GM23248 (cell line): ENCODE data around the gene DAO. TPM values are rescaled to one million over a fixed set of nuclear protein-coding genes. Genes with fewer than 3 reads are reported as not detected.

ENCODE experiments used
- DNase-seq: peaks from one replicate; pipeline ENCODE4 v3.0.0-alpha.2; 2015
- H2AFZ ChIP-seq: fragments of 200-600 bp; sonication (generic); 2 replicates; pipeline ENCODE4 v1.6.1; 2016; ENCODE audit warnings: antibody characterized with exemption
- H3F3A ChIP-seq: fragments of 200-600 bp; sonication (generic); 2 replicates; pipeline ENCODE4 v1.6.1; 2016; ENCODE audit warnings: mild to moderate bottlenecking, antibody characterized with exemption, mixed run types; ENCODE audit not compliant: insufficient read depth
- H3K27ac ChIP-seq: fragments of 200-600 bp; sonication (generic); 2 replicates; pipeline ENCODE4 v1.5.1; 2016; ENCODE audit warnings: mild to moderate bottlenecking
- H3K27me3 ChIP-seq: fragments of 200-600 bp; sonication (generic); replicated peaks from 2 replicates; pipeline ENCODE4 v1.6.1; 2016; ENCODE audit warnings: mild to moderate bottlenecking; ENCODE audit not compliant: insufficient read depth
- H3K36me3 ChIP-seq: fragments of 200-600 bp; sonication (generic); 2 replicates; pipeline ENCODE4 v1.6.1; 2016; ENCODE audit warnings: low read depth, mild to moderate bottlenecking
- H3K4me1 ChIP-seq: fragments of 200-600 bp; sonication (generic); 2 replicates; pipeline ENCODE4 v1.6.1; 2016; ENCODE audit warnings: mild to moderate bottlenecking; ENCODE audit not compliant: insufficient read depth
- H3K4me2 ChIP-seq: fragments of 200-600 bp; sonication (generic); one replicate; pipeline ENCODE4 v1.6.1; 2016; ENCODE audit warnings: mild to moderate bottlenecking; ENCODE audit not compliant: unreplicated experiment
- H3K4me3 ChIP-seq: fragments of 200-600 bp; sonication (generic); 2 replicates; pipeline ENCODE4 v1.5.1; 2016; ENCODE audit warnings: mild to moderate bottlenecking
- H3K79me2 ChIP-seq: fragments of 200-600 bp; sonication (generic); 2 replicates; pipeline ENCODE4 v1.6.1; 2016; ENCODE audit warnings: mild to moderate bottlenecking; ENCODE audit not compliant: insufficient read depth
- H3K9ac ChIP-seq: fragments of 200-600 bp; sonication (generic); 2 replicates; pipeline ENCODE4 v1.6.1; 2016; ENCODE audit warnings: mild to moderate bottlenecking
- H3K9me2 ChIP-seq: fragments of 200-600 bp; sonication (generic); 2 replicates; pipeline ENCODE4 v1.6.1; 2016; ENCODE audit warnings: mixed run types, mild to moderate bottlenecking, moderate library complexity; ENCODE audit not compliant: insufficient read depth
- H3K9me3 ChIP-seq: fragments of 200-600 bp; sonication (generic); one replicate; pipeline ENCODE4 v1.6.1; 2017; ENCODE audit warnings: low read depth
- H4K20me1 ChIP-seq: fragments of 200-600 bp; sonication (generic); 2 replicates; pipeline ENCODE4 v1.6.0; 2016; ENCODE audit not compliant: insufficient read depth
- EZH2 ChIP-seq: fragments of 200-600 bp; sonication (generic); IDR thresholded peaks from 2 replicates; pipeline ENCODE4 v1.6.1; 2018; ENCODE audit warnings: antibody characterized with exemption, mild to moderate bottlenecking; ENCODE audit not compliant: insufficient read depth, poor library complexity, severe bottlenecking
- EZH2phosphoT487 ChIP-seq: fragments of 200-600 bp; sonication (generic); IDR thresholded peaks from 2 replicates; pipeline ENCODE4 v1.6.1; 2018; ENCODE audit warnings: antibody characterized with exemption, moderate library complexity, mild to moderate bottlenecking, low read depth; ENCODE audit not compliant: insufficient read depth
- WGBS, 2 experiments: methylation state at CpG; one replicate each; pipeline ENCODE4 v1.1.6; 2015 to 2017; ENCODE audit warnings: low lambda C conversion rate in 2 of 2, low coverage in 1 of 2; ENCODE audit errors: missing lambda C conversion rate in 2 of 2; 5-methylcytosine and 5-hydroxymethylcytosine counted together
- in situ Hi-C: fragments of 300-500 bp; cut with MboI; formaldehyde crosslinking; loops from 2 replicates; pipeline ENCODE4 v1.15.0; 2020
- microRNA counts: library from miRNA; unstranded; fragments of <30 nt; microRNA quantifications from one replicate; lab custom pipeline; 2016
- microRNA-seq: library from miRNA; unstranded; fragments of <30 nt; microRNA quantifications from one replicate; pipeline ENCODE4, GENCODE V29; 2016; ENCODE audit warnings: borderline number of aligned reads
- polyA plus RNA-seq: library from polyadenylated mRNA; unstranded; fragments of >200 nt; fragmentation: Nextera tagmentation; extraction: Ambion mirVana; gene quantifications from 2 replicates; pipeline ENCODE4 v1.2.1, GENCODE V29; 2016
- small RNA-seq: library from RNA; depleted of rRNA; stranded (forward); fragments of <200 nt; gene quantifications from one replicate; pipeline ENCODE3, GENCODE V24; 2014; ENCODE audit warnings: low read depth, low replicate concordance
- total RNA-seq: library from RNA; depleted of rRNA; stranded (reverse); fragments of >200 nt; shearing (Covaris generic); gene quantifications from 2 replicates; pipeline ENCODE4 v1.2.3, GENCODE V29; 2014; rRNA removed

DAO gene
- total and polyA plus RNA-seq, 2 experiments from 2014 or later = not detected

GRCh38 chr12:108949976-108950375, 70.1 kb downstream of the DAO start:
- H3K27ac ChIP-seq = no peak overlapping the region
- no peaks in the 10 kb centered on the region for H3K79me2 ChIP-seq
- in situ Hi-C loops = no loop called here
- no peaks in the 10 kb centered on the region for H4K20me1 ChIP-seq
- no peak overlapping the region for H3K4me3 ChIP-seq
- no peaks in the 10 kb centered on the region for H3K36me3 ChIP-seq
- 0 out of 2 replicates have a peak, but pooled peaks cover 4% of the 10 kb centered on the region for H3K27me3 ChIP-seq
- no peak for DNase-seq
- no peaks in the 10 kb centered on the region for H3K9me3 ChIP-seq
- no peaks in the 10 kb centered on the region for H3K4me1 ChIP-seq
- H3K9me2 ChIP-seq = no peaks in the 10 kb centered on the region
- no peak for TF ChIP-seq EZH2
- TF ChIP-seq EZH2phosphoT487 = no peak
- H2AFZ ChIP-seq = no peak overlapping the region
- 61 to 67% methylated on average over 1 of the region's 1 CpG for WGBS, 2 experiments
- H3K4me2 ChIP-seq = no peak overlapping the region
- H3F3A ChIP-seq = no peaks in the 10 kb centered on the region
- no peak overlapping the region for H3K9ac ChIP-seq

MicroRNAs within 50 kb of the gene (microRNA counts, 767-probe panel; counts per million panel counts)
- microRNA hsa-miR-619 (lab: Ali Mortazavi, UCI) = 447 counts per million, percentile 86 among the panel's probes with 10 or more counts

Small RNAs within 50 kb of the gene (microRNA-seq; reads per million reads assigned to microRNA genes)
- gene MIR619 = not detected

Small RNAs within 50 kb of the gene (small RNA-seq; reads per million reads assigned to genes)
- not detected for gene MIR619
- not detected for gene RNU6-361P

Other genes starting within 250 kb of the DAO start
- 4.4 and 6.1 TPM in 2 replicates for gene SELPLG, start 246.2 kb upstream of the DAO start, total RNA-seq
- 6.2 and 6.7 TPM in 2 replicates for gene SELPLG, start 246.2 kb upstream of the DAO start, polyA plus RNA-seq
- 170 and 172 TPM in 2 replicates for gene CORO1C, start 148.6 kb upstream of the DAO start, total RNA-seq
- gene CORO1C, start 148.6 kb upstream of the DAO start, polyA plus RNA-seq = 401 and 403 TPM in 2 replicates
- gene SSH1, start 22.5 kb upstream of the DAO start, total RNA-seq = 21.9 and 33.5 TPM in 2 replicates
- gene SSH1, start 22.5 kb upstream of the DAO start, polyA plus RNA-seq = 44.0 and 49.0 TPM in 2 replicates
- not detected in 2 replicates for gene SVOP, start 141.0 kb downstream of the DAO start, total RNA-seq
- gene SVOP, start 141.0 kb downstream of the DAO start, polyA plus RNA-seq = not detected in 2 replicates
- 7.5 and 8.5 TPM in 2 replicates for gene USP30, start 172.5 kb downstream of the DAO start, total RNA-seq
- 6.5 and 7.0 TPM in 2 replicates for gene USP30, start 172.5 kb downstream of the DAO start, polyA plus RNA-seq
- gene ALKBH2, start 213.4 kb downstream of the DAO start, total RNA-seq = 5.8 and 14.8 TPM in 2 replicates
- 20.4 and 22.5 TPM in 2 replicates for gene ALKBH2, start 213.4 kb downstream of the DAO start, polyA plus RNA-seq
- 27.3 and 38.6 TPM in 2 replicates for gene UNG, start 217.5 kb downstream of the DAO start, total RNA-seq
- gene UNG, start 217.5 kb downstream of the DAO start, polyA plus RNA-seq = 32.7 and 36.6 TPM in 2 replicates
- gene ACACB, start 236.5 kb downstream of the DAO start, total RNA-seq = 1.0 and 4.1 TPM in 2 replicates
- 0.66 and 0.68 TPM in 2 replicates for gene ACACB, start 236.5 kb downstream of the DAO start, polyA plus RNA-seq